ENCODE results near the gene TGM6.
"Not testable (repeated sequence)": the region's sequence is repeated elsewhere in the genome, so short reads cannot be mapped to it uniquely, and the experiment has no call there.

The TGM6 gene

DNA sequence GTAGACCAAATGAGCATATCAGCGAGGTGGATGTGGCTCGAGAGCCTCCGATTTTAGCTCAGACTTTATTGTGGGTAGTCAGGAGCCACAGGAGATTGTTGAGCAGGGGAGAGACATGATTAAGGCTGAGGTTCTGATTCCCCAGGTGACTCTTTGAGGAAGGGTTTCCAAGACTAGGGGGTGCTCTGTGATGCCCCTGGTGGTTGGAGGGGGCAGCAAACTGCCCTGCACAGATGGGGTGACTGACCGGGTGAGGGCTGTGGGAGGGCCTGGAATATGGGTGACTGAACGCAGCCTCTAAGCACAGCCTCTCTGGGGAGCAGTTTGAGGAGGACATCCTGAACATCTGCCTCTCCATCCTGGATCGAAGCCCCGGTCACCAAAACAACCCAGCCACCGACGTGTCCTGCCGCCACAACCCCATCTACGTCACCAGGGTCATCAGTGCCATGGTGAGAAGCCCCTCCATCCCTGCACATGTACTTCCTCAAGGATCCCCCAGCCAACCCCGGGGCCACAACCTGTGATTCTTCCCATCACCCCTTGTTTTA lies 17.0 kb downstream of the TGM6 start:
- no peak for DNase-seq (ENCODE audit: low read depth in 2 of 2, low spot score in 1 of 2)

DNA sequence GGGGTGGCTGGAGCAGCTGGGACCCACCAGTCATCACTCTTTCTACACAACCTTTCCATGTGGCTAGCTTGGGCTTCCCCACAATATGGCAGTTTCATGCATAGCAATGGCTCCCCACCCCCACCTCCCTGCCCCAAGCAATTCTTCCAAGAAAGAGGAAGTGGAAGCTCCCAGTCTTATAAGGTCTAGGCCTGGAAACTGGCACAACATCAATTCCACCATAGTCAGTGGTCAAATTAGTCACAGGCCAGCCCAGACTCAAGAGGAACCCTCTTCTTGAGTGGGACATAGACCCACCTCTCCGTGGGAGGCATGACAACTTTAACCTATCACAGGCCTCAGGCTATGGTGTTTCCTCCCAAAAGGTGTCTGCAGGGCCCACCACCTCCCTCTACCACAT lies 17.7 kb downstream of the TGM6 start:
- DNase-seq (ENCODE audit: low read depth in 2 of 2, low spot score in 1 of 2): no peak

DNA sequence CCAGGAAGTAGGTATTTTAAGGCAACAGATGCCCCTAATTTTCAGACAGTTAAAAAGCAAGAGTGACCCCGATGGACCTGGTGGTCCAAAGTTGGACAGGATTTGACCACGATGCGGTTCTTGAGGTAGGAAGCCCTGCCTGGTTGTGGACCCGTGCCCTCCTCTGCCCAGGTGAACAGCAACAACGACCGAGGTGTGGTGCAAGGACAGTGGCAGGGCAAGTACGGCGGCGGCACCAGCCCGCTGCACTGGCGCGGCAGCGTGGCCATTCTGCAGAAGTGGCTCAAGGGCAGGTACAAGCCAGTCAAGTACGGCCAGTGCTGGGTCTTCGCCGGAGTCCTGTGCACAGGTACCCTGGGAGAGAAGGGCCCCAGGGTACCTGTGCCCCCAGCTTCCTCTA lies 18.7 kb downstream of the TGM6 start:
- DNase-seq (ENCODE audit: low read depth in 2 of 2, low spot score in 1 of 2): no peak

DNA sequence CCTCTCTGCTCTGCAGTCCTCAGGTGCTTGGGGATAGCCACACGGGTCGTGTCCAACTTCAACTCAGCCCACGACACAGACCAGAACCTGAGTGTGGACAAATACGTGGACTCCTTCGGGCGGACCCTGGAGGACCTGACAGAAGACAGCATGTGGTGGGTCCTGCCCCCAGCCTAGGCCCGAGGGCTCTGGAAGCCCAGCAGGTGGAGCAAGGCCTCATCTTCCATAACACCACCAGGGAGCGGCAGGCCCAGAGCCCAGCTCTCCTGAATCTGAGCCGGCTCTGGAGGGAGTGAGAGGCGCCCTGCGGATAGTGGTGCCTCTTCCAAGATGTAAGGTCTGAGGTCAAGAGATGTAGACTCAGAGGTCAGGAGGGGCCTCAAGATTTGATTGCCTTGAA lies 19.6 kb downstream of the TGM6 start:
- no peak for DNase-seq (ENCODE audit: low read depth in 2 of 2, low spot score in 1 of 2)

DNA sequence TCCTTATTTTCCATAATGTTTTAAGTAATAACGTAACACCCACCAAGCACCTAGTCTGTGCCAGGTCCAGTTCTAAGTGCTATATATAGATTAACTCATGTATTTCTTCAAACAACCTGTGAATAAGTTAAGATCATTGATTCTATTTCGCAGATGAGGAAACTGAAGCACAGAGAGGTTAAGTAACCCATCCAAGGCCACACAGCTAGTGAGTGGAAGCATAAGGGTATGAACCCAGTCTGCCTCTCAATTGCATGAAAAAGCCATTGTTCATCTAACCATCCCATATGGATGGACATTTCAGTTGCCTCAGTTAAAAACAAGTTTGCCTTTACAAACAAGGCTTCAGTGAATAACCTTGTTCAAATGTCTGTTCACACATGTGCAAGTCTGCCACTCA lies 20.8 kb downstream of the TGM6 start:
- DNase-seq (ENCODE audit: low read depth in 2 of 2, low spot score in 1 of 2): no peak

DNA sequence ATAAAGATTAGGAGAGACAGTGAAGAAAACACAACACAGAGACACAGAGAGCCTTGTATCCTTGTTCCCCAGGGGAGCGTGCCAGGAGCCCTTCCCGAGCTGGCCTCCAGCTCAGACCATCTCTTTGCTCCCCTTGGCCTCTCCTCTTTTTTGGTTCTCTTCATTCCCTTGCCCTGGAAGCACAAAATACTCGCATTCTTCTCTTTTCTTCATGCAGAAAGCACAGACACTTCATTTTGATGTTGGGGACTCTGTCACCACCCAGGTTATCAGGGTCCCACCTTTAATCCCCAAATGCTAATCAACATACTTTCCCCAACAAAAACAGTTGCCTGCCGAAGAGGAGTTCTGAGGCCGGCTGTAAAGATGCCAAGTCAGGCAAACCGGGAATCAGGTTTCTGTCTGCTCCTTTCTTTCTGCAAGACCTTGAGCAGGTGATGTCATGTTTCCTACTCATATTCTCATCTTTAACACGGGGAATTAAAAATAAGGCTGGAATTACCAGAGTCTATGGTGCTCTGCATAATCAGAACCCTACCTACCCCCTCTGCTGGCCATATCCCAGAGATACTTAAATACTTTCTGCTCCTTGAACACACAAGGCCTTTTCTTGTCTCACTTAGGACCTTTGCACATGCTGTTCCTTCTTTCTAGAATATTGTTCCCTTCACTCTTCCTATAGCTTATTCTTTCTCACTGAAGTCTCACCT lies 21.7 kb downstream of the TGM6 start:
- DNase-seq (ENCODE audit: low read depth in 2 of 2, low spot score in 1 of 2): no peak

DNA sequence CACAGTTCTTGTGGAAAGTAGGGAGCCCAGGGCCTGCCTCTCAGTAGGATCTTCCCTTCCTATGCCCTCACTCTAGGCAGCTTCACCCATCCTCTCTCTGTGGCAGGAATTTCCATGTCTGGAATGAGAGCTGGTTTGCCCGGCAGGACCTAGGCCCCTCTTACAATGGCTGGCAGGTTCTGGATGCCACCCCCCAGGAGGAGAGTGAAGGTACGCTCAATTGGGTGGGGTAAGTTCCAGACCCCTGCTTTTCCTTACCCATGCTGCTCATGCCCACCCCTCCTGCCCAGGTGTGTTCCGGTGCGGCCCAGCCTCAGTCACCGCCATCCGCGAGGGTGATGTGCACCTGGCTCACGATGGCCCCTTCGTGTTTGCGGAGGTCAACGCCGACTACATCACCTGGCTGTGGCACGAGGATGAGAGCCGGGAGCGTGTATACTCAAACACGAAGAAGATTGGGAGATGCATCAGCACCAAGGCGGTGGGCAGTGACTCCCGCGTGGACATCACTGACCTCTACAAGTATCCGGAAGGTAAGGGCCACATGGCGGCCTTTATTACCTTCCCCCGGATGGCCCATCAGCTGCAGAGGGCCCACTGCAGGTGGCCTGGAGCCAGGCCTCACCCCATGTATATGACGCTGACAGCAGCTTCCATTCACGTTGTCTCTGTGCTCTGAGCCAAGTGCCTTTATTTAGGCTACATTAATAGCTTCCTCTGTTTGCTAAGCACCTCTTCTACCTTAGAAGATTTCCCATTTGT lies 22.8 kb downstream of the TGM6 start:
- DNase-seq (ENCODE audit: low read depth in 2 of 2, low spot score in 1 of 2): no peak

DNA sequence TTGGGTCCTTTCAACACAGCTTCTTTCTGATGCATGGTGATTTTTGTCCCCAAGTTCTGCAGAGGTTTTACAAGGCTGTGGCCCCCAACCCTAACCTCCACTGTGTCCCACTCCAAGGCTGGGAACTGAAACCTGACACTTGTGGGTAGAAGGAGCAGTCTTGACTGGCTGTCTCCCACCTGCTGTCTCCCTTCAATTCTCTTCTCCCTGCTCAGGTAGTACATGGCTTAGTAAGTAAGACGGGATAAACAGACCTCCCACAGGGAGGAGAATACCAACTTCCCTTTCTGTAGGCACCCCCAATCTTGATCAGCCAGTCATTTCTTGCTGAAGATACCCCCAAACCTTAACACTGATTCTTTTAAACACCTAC lies 25.0 kb downstream of the TGM6 start:
- no peak for DNase-seq (ENCODE audit: low read depth in 2 of 2, low spot score in 1 of 2)

DNA sequence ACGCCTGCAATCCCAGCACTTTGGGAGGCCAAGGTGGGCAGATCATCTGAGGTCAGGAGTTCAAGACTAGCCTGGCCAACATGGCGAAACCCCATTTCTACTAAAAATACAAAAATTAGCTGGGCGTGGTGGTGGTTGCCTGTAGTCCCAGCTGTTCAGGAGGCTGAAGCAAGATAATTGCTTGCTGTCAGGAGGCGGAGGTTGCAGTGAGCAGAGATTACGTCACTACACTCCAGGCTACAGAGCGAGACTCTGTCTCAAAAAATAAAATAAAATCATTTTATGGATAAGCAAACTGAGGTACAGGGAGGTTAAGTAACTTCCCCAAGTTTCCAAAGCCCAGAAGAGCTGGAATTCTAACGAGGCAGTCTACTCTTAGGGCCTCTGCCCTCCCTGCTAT lies 26.7 kb downstream of the TGM6 start:
- not testable (repeated sequence) for DNase-seq (ENCODE audit: low read depth in 2 of 2, low spot score in 1 of 2)

DNA sequence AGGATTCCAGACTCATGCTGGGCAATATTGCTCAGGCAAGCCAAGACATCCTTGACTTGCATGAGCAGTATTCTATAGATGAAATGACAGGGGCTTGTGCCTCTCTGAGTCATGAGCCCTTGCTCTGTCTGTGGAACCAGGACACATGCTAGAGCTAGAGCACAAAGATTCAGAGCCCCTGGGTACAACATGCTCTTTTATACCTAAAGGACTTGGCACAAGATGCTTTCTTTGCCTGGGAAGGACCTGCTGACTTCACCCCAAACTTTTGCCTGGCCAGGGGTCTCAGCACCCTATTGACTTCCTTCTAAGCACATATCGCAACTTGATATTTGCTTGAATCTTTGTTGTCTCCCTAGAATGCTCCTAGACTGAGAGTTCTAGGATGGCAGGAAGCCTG lies 27.4 kb downstream of the TGM6 start:
- DNase-seq (ENCODE audit: low read depth in 2 of 2, low spot score in 1 of 2): no peak

DNA sequence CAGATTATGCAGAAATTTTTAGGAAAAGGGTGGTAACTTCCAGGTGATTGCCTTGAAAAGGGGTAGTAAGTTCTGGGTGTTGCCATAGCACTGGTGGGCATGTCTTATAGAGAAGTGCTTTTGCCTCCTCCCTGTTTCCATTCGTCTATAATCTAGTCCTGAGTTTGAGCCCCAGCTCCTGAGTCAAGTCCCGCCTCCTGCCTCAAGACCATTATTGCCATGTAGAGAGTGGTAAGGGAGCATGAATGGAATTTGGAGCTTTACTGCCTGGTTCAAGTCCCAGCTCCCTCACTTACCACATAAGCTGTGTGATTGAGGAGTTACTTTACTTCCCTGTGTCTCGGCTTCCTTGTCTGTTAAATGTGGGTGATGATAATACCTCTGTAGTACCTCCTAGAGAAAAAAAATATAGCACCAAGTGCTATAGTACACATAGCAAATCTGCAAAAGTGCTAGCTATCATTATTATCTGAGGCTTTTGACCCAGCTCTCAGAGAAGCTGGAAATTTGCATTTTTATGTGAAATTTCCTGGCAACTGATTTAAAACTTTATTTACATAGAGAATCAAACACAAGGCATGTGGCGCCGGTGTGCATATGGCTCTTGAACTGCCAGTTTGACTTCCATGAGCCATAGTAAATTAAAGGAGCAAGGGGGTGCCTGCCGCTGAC lies 36.0 kb downstream of the TGM6 start:
- no peak for DNase-seq (ENCODE audit: low read depth in 2 of 2, low spot score in 1 of 2)

DNA sequence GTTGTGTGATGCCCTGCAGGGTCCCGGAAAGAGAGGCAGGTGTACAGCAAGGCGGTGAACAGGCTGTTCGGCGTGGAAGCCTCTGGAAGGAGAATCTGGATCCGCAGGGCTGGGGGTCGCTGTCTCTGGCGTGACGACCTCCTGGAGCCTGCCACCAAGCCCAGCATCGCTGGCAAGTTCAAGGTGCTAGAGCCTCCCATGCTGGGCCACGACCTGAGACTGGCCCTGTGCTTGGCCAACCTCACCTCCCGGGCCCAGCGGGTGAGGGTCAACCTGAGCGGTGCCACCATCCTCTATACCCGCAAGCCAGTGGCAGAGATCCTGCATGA lies 36.5 kb downstream of the TGM6 start:
- DNase-seq (ENCODE audit: low read depth in 2 of 2, low spot score in 1 of 2): no peak

DNA sequence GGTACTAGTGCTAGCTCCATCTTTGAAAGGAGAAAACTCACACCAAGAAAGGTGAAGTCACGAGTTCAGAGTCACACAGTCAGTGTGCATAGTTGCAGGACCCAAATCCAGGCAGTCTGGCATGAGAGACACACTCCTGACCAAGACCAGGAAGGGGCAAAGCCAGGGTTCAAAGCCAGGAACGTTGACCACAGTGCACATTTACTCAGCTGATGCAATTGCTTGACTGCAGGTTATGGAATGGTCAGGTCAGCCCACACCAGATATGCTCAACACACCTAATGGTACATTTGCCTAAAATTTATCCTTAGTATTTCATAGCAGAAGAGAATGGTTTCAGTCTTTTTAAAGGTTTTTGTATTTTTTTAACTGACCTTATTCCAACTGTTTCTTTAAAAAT lies 37.7 kb downstream of the TGM6 start:
- no peak for DNase-seq (ENCODE audit: low read depth in 2 of 2, low spot score in 1 of 2)

DNA sequence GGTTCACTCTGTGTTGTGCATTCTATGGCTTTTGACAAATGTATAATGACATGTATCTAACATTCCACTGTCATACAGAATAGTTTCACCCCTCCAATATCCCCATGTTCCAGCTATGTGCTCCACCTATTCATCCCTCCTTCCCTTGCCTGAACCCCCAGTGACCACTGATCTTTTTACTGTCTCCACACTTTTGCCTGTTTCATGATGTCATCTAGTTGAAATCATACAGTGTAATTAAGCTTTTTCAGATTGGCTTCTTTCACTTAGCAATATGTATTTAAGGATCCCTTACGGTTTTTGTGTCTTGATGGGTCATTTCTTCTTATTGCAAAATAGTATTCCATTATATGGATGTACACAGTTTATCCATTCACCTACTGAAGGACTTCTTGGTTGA lies 39.8 kb downstream of the TGM6 start:
- no peak for DNase-seq (ENCODE audit: low read depth in 2 of 2, low spot score in 1 of 2)

DNA sequence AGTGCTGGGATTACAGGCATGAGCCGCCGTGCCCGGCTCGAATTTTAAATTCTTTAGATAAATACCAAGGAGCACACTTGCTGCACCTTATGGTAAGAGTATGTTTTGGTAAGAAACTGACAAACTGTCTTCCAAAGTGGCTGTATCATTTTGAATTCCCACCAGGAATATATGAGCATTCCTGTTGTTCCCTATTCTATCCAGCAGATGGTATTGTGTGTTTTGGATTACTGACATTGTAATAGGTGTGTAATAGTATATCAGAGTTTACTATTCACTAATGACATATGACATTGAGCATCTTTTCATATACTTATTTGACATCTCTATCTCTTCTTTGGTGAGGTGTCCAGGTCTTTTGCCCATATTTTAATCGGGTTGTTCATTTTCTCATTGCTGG lies 40.5 kb downstream of the TGM6 start:
- no peak for DNase-seq (ENCODE audit: low read depth in 2 of 2, low spot score in 1 of 2)

DNA sequence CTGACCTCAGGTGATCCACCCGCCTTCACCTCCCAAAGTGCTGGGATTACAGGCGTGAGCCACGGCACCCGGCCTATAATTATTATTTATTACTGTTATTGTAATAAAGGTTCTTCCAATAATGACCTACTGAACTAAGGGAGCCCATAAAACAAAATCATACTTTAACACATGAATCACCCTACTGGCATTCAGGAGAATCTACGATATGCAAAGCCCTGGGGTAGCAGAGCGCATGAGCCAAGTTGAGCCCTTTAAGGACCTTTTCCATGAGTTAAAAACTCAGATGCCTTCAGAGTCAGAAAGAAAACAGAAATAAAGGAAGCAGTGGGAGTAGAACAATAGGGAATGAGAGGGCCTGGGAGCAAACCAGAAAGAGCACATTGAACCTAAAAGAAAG lies 48.4 kb downstream of the TGM6 start:
- no peak for DNase-seq (ENCODE audit: low read depth in 2 of 2, low spot score in 1 of 2)

DNA sequence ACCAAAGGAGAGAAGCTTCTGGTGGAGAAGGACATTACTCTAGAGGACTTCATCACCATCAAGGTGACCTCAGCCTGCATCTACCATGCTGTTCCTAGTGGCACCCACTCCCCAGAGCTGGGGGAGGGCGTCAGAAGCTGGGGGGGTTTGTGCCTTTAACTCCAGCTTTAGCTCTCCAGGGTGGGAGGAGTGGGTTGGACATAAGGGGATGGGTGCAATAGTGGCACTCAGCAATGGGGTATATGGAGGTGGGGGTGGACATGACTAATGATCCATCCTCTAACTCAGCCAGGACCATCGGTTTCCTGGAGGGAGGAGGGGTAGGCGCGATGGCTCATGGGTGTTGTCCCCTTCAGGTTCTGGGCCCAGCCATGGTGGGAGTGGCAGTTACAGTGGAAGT lies 49.8 kb downstream of the TGM6 start:
- no peak for DNase-seq (ENCODE audit: low read depth in 2 of 2, low spot score in 1 of 2)

DNA sequence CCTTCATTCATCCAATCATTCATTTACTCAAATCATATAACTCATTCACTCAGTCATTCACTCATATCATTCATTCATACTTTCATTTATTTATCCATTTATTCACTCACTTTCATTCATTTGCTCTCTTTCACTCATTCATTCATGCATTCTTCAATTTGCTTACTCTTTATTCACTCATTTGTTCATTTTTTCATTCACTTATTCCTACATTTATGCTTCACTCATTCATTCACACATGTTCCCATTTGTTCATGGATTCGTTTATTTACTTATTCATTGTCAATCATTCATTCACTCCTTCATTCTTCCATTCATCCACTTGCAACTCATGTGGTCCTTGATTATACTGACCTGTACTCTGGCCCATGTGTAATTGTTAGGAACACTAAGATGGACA lies 50.5 kb downstream of the TGM6 start:
- DNase-seq (ENCODE audit: low read depth in 2 of 2, low spot score in 1 of 2): no peak

DNA sequence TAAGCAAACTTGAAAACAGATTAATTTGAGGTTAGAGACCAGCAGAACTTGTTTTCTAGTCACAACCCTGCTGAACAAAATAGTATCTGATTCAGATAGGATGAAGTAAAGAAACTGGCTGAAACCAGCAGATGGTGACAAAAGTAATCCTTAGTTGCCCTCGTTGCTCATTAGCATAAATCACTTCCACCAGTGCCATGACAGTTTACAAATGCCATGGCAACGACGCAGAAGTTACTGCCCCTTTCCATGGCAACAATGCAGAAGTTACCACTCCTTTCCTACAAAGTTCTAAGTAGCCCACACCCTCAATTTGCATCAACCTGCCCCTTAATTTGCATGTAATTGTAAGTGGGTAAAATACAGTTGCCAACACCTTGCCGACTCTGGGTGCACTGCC lies 66.1 kb downstream of the TGM6 start:
- no peak for DNase-seq (ENCODE audit: low read depth in 2 of 2, low spot score in 1 of 2)

DNA sequence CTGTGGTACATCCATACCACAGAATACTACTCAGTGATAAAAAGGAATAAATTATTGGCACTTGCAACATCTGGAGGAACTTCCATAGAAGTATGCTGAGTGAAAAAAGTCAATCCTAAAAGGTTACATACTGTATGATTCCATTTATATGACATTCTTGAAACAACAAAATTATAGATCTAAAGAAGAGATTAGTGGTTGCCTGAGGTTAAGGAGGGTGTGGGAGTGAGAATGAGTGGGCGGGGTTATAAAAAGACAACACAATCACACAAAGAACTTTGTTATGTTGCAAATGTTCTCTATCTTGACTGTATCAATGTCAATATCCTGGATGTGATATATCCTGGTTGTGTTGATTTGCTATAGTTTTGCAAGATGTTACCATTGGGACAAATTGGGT lies 68.7 kb downstream of the TGM6 start:
- no peak for DNase-seq (ENCODE audit: low read depth in 2 of 2, low spot score in 1 of 2)

DNA sequence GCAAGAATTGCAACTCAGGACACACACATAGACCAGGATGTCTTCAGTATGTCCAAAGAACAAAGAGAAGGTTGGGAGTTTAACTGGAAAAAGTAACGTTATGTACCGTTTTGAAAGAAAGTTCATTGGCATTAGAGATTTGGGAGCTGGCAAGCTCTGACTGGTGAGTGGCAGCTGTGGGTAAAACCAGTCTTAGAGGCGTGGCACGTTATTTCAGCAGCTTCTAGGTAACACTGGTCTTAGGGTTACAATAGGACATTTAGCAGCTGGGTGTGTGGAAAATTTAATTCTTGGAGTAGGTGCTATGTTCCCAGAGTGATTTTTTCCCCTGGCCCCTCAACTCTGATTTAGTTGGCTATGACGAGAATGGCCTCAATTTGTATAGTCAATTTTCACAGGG lies 70.7 kb downstream of the TGM6 start:
- no peak for DNase-seq (ENCODE audit: low read depth in 2 of 2, low spot score in 1 of 2)

DNA sequence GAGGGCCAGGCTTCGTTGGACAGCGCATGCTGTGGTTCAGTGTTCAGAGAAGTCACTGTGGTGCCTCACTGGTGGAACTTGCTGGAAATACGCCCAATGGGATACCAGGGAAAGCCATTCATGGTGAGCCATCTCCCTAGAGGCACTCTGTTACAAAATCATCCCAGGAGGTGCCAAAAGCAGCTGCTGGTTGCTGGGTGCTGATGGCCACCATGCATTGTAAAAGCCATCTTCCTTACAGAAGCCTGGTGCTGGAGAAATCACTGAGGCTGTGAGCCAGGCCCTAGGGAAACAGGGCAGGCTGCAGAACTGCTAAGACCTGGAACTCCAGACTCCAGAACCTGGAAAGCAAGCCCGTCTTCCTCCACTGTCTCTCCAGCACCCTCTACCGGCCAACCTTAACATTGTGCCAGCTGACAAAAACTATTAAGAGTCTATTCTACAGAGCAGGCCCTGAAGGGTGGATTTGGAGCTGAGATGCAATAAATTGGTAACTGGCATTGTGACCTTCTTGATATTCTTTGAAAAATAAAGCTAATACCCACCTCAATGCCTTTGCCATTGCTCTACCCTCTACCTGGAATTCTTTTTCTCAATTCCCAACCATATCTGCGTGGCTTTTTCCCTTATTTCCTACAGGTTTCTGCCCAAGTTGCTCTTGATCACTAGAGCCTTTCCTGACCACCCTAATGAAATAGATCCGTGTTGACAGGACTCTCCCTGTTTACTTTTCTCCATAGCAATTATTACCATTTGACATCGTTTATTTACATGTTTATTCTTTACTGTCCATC lies 71.4 kb downstream of the TGM6 start:
- peak in 1 of 2 donors; percentile 20 for DNase-seq (ENCODE audit: low read depth in 2 of 2, low spot score in 1 of 2)

All from stimulated activated CD8-positive, alpha-beta memory T cell treated with anti-CD3 and anti-CD28 coated beads, Interleukin-4, amount 100 ng/mL, for 1 hour (primary cell).